Lower lobe of right lung (tissue), 2 donors: ENCODE measurements around the gene CSRP1. TPM values are rescaled to one million over a fixed set of nuclear protein-coding genes. Genes with fewer than 3 reads are reported as not detected.
A peak's percentile ranks its signal among the peaks of the same experiment; 100 is the strongest.
"Not testable (repeated sequence)": the region's sequence is repeated elsewhere in the genome, so short reads cannot be mapped to it uniquely, and the experiment has no call there.

ENCODE experiments used
- ATAC-seq, 2 donors: fragments of 200-7000 bp; cut with Tn5 transposase; one replicate each; pipeline ENCODE4 v1.9.1; 2020 to 2022; ENCODE audit warnings: mild to moderate bottlenecking in 2 of 2, moderate library complexity in 2 of 2
- DNase-seq: peaks from one replicate; pipeline ENCODE4 v3.0.0-alpha.2; 2020
- H3K27ac ChIP-seq: fragments of 200-600 bp; one replicate; pipeline ENCODE4 v1.8.0; 2022
- H3K27me3 ChIP-seq: fragments of 200-600 bp; one replicate; pipeline ENCODE4 v1.8.0; 2022; ENCODE audit warnings: low read depth
- H3K36me3 ChIP-seq: fragments of 200-600 bp; one replicate; pipeline ENCODE4 v1.8.0; 2022; ENCODE audit warnings: mild to moderate bottlenecking
- H3K4me1 ChIP-seq: fragments of 200-600 bp; one replicate; pipeline ENCODE4 v1.8.0; 2022
- H3K4me3 ChIP-seq: fragments of 200-600 bp; one replicate; pipeline ENCODE4 v1.8.0; 2022; ENCODE audit warnings: mild to moderate bottlenecking
- H3K9me3 ChIP-seq: fragments of 200-600 bp; one replicate; pipeline ENCODE4 v1.8.0; 2022
- intact Hi-C: fragments of 100-400 bp; cut with DNase I; formaldehyde crosslinking; loops from one replicate; pipeline ENCODE4 v1.11.0; 2022
- total RNA-seq: library from RNA; stranded (reverse); fragmentation: NEBNext Ultra II Directional; extraction: Animal tissue kit (Norgen Biotek cat#: 25700); gene quantifications from one replicate; pipeline ENCODE4 v1.2.1, GENCODE V29; 2021
- TF ChIP-seq, protein P1 (sequence below): fragments of 200-600 bp; IDR thresholded peaks from one replicate; pipeline ENCODE4 v1.8.0; 2022; ENCODE audit warnings: antibody characterized with exemption, mild to moderate bottlenecking
- donor health status: DM: no; HTN: yes; CAD: no; lungs with severe emphysema.

The CSRP1 gene
- total RNA-seq, 1 donor from 2014 or later, result 185 TPM

DNA sequence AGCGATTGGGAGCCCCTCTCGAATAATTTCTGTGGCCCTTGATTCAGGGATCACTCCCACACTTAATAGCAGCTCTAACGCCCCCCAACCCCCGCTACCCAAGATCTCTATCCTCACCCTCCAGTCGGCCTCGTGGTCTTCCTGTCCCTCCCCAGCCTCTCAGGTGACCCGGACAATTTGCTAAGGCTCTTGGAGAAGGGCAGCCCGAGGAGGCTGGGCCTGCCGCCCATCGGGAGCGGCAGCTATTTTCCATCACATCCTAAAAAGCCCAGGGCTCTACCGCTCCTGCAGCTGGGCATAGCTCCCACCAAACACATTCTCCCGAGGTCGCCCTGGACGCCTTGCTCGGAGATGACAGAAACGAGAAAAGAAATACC is 25.9 kb downstream of the CSRP1 start:
- Histone ChIP-seq H3K4me3 (peak overlapping the region; percentile 50), H3K36me3 (peaks cover 30% of the 10 kb centered on the region), H3K27me3 (no peaks in the 10 kb centered on the region), H3K4me1 (peaks cover 29% of the 10 kb centered on the region), H3K27ac (peak overlapping the region; percentile 69), H3K9me3 (no peaks in the 10 kb centered on the region)
- TF ChIP-seq, protein P1, sequence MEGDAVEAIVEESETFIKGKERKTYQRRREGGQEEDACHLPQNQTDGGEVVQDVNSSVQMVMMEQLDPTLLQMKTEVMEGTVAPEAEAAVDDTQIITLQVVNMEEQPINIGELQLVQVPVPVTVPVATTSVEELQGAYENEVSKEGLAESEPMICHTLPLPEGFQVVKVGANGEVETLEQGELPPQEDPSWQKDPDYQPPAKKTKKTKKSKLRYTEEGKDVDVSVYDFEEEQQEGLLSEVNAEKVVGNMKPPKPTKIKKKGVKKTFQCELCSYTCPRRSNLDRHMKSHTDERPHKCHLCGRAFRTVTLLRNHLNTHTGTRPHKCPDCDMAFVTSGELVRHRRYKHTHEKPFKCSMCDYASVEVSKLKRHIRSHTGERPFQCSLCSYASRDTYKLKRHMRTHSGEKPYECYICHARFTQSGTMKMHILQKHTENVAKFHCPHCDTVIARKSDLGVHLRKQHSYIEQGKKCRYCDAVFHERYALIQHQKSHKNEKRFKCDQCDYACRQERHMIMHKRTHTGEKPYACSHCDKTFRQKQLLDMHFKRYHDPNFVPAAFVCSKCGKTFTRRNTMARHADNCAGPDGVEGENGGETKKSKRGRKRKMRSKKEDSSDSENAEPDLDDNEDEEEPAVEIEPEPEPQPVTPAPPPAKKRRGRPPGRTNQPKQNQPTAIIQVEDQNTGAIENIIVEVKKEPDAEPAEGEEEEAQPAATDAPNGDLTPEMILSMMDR, result no peak
- intact Hi-C loops, result loop anchor here (5.0 kb wide), 1 partner anchor 36 kb away; no protein-coding TSS in a partner anchor
- ATAC-seq, result peak; percentile 1 to 16
- DNase-seq, result no peak

DNA sequence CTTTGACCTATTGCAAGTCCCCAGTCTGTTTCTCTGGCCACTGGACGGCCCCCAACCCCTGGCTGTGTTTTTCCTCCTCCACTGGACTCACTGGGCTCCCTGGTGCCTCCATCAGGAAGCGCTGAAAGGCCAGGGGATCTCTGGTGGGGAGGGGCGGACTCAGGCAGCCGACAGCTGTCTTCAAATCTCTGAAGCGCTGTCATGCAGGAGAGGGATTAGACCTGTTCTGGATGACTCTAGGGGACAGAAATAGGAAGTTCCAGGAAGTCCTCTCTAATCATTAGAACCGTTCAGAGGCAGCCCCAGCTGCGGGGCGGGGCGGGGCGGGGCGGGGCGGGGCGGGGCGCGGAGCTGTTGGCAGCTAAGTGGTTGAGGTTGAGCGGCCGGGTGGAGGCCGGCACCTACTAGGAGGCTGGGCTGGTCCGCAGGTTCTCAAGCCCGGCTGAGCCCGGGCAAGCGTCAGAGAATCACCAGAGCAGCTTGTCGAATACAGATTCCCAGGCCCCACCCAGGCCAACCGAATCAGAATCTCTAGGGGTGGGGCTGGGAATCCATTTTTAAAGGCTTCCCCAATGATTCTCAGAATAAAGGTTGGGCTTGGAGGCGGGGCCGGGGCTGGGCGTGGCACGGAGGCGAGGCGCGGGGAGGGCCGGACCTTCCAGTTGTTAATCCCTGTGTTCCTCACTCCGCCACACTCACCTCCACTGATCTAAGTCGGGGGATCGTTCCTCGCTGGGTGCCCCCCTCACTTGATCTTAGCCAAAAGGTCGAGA is 26.5 kb downstream of the CSRP1 start:
- DNase-seq, result peak; percentile 91
- Histone ChIP-seq H3K27me3 (no peaks in the 10 kb centered on the region), H3K9me3 (no peaks in the 10 kb centered on the region), H3K36me3 (peaks cover 24% of the 10 kb centered on the region), H3K4me3 (peak overlapping the region; percentile 50), H3K27ac (peak overlapping the region; percentile 69), H3K4me1 (peaks cover 29% of the 10 kb centered on the region)
- intact Hi-C loops, result loop anchor here (5.0 kb wide), 1 partner anchor 37 kb away; no protein-coding TSS in a partner anchor
- TF ChIP-seq, protein P1, result peak; percentile 10
- ATAC-seq, result peak; percentile 86 to 87

DNA sequence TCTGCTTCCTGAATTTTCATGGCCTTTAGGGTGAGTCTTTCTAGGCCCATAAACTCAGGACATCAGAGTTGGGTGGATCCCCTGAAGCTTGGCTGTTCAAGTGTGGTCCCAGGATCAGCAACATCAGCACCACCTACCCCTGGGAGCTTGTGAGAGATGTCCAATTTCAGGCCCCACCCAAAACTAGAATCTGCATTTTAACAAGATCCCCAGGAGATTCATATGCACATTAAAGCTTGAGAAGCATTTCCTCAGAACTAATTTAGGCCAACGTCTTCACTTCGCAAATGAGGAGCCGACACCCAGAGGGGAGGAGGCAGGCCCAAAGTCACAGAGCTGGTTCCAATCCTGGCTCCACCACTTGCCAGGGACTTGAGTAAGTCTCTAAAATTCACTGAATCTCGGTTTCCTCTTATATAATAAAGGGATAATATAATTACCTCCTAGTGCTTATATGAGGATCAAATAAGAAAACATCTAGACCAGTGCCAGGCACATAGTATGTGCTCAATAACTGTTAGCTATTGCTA is 27.7 kb downstream of the CSRP1 start:
- Histone ChIP-seq H3K4me3 (no peak overlapping the region), H3K27ac (no peak overlapping the region), H3K4me1 (peaks cover 29% of the 10 kb centered on the region), H3K27me3 (no peaks in the 10 kb centered on the region), H3K9me3 (no peaks in the 10 kb centered on the region), H3K36me3 (peaks cover 14% of the 10 kb centered on the region)
- DNase-seq (no peak), ATAC-seq (no peak)
- intact Hi-C loops, result no loop called here
- TF ChIP-seq, protein P1, result no peak

DNA sequence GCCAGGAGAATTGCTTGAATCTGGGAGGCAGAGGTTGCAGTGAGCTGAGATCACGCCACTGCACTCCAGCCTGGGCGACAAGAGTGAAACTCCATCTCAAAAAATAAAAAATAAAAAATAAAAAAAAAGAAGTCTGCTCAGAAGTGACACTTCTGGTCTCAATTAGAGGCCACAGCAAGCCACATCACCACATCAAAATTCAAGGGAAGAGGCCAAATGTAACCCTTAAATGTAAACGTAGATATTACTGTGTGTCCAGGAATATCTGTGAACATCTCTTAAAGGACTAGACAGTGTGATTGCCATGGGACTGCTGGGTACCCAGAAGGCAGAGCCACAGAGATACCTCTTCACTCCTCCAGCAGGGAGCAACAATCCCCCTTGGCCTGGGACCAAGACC is 28.3 kb downstream of the CSRP1 start:
- DNase-seq, H3K27ac ChIP-seq, H3K4me3 ChIP-seq, H3K36me3 ChIP-seq, H3K27me3 ChIP-seq, H3K9me3 ChIP-seq, intact Hi-C loops, ATAC-seq: not testable (repeated sequence)
- H3K4me1 ChIP-seq, result peaks cover 29% of the 10 kb centered on the region

DNA sequence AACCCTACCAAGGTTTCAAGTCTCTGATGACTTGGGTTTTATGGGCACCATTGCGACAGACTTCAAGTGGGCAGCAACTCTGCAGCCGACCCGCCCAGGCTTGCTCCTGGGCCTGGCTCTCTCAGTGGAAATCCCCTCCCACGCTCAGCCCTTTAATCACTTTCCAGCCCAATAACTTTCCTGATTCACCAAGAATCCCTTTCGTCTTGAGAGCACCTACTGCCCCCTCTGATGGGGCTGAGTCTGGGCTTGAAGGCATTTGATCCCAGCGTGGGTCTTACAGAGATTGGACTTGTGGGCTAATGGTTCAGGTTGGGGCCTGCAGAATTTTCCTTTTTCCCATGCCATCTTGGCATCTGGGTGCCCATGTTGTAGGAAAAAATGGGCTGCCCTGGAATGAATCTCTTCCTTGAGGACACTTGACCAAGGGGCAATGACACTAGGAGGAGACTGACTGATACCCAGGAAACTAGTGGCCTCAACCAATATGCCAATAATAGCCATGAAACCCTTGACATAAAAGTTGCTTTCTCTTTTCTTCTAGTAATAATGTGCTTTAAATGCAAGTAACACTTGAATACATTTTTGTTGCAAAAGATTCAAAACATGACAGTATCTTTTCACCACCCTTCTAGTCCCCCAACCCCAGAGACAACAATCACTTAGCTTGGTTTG is 30.1 kb downstream of the CSRP1 start:
- H3K4me3 ChIP-seq, result no peak overlapping the region
- DNase-seq (peak; percentile 65), ATAC-seq (peak; percentile 11 to 22)
- H3K27ac ChIP-seq, result no peak overlapping the region
- H3K36me3 ChIP-seq, result no peaks in the 10 kb centered on the region
- intact Hi-C loops, result no loop called here
- no peaks in the 10 kb centered on the region for H3K9me3 ChIP-seq
- H3K4me1 ChIP-seq, result peaks cover 19% of the 10 kb centered on the region
- TF ChIP-seq, protein P1, result no peak
- H3K27me3 ChIP-seq, result no peaks in the 10 kb centered on the region
